HG02943 (cell line): ENCODE data around the gene IFI6.
"Not testable (repeated sequence)": the region's sequence is repeated elsewhere in the genome, so short reads cannot be mapped to it uniquely, and the experiment has no call there.

Source experiments
- ATAC-seq: cut with Tn5 transposase; IDR thresholded peaks from one replicate; pipeline ENCODE4 v1.9.1; 2021; ENCODE audit warnings: mild to moderate bottlenecking, low read depth, moderate library complexity; ENCODE audit not compliant: unreplicated experiment

IFI6 gene

GRCh38 chr1:27652111-27652864, 19.7 kb downstream of the IFI6 start:
- no peak for ATAC-seq

GRCh38 chr1:27650539-27651175, 21.3 kb downstream of the IFI6 start:
- ATAC-seq = no peak

DNA sequence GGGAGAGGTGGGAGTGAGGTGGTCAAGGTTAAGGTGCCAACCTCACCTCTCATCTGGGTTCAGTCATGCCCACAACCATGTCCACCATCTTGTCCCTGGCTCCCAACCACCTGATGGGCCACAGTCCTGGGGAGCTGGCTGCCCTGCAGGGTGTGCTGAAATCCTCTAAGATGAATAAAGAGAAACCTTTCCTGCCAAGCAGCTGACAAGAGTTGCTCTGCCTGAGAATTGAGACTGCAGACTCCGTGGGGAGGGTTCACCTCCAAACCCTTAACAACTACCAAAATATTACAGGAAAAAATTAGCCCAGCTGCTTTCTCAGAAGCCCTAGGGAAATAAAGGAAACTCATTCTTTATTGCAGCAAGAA, 21.8 kb downstream of the IFI6 start:
- no peak for ATAC-seq

GRCh38 chr1:27649306-27649635, 22.7 kb downstream of the IFI6 start:
- no peak for ATAC-seq

DNA sequence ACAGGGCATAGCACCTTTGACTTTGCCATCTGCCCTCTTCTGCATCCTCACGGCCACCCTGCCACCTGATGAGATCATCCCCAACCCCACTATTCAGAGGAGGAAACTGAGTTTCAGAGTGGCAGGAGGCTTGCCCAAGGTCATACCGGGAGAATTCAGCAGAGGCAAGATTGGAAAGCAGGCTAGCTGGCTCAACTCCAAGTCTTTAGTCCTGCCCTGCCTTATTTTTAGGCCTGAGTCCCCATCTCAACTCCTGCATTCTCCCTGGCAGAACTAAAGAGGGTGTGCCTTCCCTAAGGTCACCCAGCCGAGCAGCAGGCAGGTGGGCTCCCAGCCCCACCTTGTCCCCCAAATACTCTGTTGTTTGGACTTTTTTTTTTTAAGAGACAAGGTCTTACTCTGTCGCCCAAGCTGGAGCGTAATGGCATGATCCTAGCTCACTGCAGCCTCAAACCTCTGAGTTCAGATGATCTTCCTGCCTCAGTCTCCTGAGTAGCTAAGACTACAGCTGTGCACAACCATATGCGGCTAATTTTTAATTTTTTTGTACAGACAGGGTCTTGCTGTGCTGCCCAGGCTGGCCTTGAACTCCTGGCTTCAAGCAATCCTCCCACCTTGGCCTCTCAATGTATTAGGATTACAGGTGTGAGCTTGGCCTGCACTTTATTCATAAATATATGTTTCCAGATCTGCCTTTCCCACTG, 23.2 kb downstream of the IFI6 start:
- ATAC-seq = no peak

- no peak for ATAC-seq
Observed at GRCh38 chr1:27647328-27647727, 24.7 kb downstream of the IFI6 start.

DNA sequence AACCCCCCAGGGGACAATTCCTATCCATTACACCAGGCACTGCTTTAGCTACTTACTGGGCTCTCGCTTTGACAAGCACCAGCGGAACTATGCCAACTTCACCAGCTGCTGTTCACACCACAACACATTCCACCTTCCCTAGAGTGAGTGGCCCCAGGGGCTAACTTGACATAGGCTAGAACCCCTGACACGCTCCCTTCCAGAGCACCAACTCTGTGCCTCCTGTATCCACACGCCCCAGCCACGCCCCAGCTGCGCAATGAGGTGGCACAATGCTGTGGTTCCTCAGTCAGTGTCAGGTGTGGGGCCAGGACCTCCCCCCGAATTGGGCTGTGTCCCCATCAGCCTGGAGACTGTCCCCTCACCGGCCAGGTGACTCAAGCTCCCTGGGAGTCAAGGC, 25.3 kb downstream of the IFI6 start:
- ATAC-seq = no peak

- ATAC-seq = no peak
Observed at GRCh38 chr1:27645071-27645415, 26.9 kb downstream of the IFI6 start.

- no peak for ATAC-seq
Observed at GRCh38 chr1:27644369-27645070, 27.5 kb downstream of the IFI6 start.

DNA sequence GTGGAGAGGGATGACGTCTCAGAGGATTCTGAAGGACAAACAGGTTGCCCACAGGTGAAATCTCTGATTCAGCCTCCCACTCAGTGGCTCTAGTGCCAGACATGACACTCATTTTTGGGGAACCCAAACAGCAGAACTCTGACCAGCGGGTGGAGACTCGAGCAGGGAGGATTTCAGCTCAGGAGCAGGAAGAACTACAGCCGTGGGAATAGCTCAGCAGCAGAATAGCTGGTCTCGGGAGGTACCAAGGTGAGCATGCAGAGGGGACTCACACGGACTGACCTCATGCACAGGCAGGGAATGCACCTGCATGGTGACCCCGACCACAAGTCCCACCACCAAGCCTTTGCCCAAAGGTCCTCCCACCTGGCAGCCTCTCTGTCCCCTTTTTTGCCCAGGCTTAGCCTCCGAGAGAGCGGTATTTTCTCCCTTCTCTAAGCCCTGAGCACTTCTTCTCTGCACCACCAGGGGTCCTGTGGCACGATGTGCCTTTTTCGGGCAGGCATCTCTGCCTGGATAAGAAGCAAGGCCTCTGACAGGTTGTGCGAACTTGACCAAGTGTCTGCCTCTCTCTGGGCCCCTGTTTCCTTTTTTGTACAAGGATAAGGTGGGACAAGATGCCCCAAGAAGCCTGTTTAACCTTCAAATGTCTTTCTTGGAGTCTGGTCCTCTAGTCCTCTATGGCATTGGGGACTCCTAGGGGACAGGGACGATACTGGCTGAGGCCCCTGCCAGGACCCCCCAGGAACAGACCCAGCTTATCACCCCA, 28.2 kb downstream of the IFI6 start:
- no peak for ATAC-seq

- ATAC-seq = not testable (repeated sequence)
Observed at GRCh38 chr1:27640514-27640913, 31.5 kb downstream of the IFI6 start.

GRCh38 chr1:27638805-27639204, 33.2 kb downstream of the IFI6 start:
- ATAC-seq = no peak

GRCh38 chr1:27638047-27638734, 33.8 kb downstream of the IFI6 start:
- ATAC-seq = no peak

DNA sequence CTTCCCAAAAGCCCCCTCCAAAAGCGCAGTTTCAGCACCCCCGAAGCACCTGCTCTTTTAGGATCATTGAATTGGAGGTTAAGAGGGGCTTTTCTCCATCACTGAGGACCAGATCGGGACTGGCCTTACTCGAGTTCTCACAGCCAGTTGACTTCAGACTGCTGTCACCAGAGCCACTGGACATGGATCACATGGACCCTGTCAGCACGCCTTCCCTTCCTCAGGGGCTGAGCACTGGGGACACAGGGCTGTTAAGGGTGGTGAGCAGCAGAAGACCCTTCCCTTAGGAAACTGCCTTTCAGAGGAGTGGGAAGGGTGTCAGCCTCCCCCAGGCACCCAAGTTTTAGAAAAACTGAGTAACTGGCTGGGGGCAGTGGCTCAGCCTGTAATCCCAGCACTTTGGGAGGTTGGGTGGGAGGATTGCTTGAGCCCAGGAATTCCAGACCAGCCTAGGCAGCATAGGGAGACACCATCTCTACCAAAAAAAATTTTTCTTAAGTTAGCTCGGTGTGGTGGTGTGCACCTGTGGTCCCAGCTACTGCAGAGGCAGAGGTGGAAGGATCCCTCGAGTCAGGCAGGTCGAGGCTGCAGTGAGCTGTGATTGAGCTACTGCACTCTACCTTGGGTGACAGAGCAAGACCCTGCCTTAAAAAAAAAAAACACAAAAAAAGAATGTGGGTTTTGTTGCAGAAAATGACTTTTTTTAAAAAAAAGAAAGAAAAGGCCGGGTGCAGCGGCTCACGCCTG, 36.4 kb downstream of the IFI6 start:
- no peak for ATAC-seq

- ATAC-seq = no peak
Observed at GRCh38 chr1:27634985-27635367, 37.0 kb downstream of the IFI6 start, which contains the start of gene FGR. Gene FGR, minus strand, starts transcription at chr1:27635185. Its CDS starts 11,269 bp downstream, at chr1:27623916.

DNA sequence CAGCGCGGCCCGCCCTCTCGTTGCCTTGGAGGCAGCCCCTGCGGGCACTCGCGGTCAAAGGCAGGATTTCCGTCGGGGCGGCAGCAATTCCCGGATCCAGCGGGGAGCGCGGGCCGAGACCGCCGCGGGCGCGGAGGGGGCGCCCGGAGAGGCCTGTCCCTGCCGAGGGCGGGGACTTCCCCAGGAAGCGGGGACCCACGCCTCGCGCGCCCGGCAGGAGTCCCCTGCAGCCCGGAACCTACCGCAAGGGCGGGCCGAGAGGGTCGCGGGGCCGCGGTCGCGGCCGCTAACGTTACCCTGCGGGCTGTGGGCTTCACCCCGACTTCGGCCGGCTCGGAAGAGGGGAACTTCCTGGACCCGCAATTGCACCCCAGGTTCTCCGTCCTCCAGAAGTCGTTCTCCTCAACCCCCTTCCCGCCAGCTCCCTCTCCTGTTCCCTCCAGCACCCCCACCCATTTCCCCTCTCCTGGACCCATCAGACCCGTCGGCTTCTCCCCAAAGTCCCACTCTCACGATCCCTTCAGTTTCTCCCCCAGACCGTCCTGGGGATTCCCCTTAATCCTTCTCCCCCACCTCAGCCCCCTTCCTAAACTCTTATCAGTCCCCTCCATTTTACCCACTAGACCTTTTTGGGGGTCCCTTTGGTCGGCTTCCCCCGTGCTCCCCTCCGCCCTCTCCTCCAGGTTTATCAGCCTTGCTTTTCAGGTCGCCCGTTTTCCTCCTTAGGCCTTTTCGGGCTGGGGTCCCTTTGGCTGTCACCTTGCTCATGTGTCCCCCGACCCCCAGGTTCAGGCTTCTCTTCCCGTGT, 37.6 kb downstream of the IFI6 start:
- ATAC-seq = no peak

- ATAC-seq = no peak
Observed at GRCh38 chr1:27633640-27634176, 38.3 kb downstream of the IFI6 start.

DNA sequence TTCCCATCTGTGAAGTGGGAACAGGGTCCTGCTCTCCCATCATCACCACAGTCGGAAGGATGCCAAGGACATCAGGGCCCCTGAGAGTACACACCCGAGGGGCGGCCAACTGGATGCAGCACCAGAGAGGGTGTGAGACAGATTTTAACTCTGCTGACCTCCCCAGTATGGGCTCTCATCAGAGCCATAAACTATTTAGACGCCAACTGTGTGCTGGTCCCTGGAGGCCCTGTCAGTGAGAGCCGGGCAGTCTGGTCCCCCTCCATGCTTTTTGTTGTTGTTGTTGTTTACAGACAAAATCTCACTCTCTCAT, 38.7 kb downstream of the IFI6 start:
- no peak for ATAC-seq
